HG03159 (cell line): Measurements from ENCODE around the gene HSPD1.

ENCODE experiments used
- ATAC-seq: cut with Tn5 transposase; IDR thresholded peaks from one replicate; pipeline ENCODE4 v1.9.1; 2021; ENCODE audit warnings: mild to moderate bottlenecking, moderate library complexity; ENCODE audit not compliant: unreplicated experiment

Gene HSPD1

DNA sequence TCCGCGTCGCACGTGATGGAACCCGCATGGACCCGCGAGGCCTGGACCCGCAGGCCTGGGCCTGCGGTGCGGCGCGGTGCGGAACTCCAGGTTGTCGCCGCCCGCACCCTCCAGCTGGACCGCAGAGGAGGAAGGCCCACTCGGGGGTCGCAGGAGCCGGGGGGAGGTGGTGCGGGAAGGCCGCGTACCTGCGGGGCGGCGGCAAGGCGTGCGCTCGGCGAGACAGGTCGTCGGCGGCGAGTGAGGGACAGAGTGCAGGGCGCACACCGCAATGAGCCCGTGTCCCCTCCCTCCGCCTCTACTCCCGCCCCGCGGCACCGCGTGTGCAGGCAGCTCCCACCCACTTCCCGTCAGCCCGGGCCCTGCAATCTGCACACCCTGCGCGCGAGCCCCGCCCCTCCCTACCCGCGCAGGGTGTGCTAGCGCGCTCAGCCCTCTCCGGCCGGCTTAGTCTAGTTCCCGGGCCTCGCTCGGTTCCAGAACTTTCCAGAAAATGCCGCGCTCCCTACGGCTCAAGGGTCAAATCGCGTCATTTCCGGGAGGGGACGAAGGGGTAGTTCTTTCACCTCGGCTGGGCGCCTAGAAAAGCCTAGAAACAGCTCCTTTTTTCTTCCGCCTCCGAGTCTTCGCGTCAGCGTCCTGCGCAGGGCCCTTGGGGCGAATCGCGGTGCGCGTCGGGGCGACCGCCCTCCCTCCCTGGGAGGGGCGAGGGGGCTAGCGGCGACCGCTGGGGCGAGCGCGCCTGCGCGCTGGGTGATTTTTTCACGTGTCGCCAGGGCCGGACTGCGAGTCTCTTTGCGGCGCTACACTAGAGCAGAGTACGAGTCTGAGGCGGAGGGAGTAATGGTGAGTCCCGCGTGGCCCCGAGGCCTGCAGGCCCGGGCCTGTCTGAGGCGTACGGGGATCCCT is at the start of gene HSPD1, which contains the start of gene HSPE1:
HSPD1 (minus strand) TSS at position 247 of the 909 bp plus-strand sequence. CDS start 992 bp downstream, outside the sequence.
HSPE1 (plus strand) TSS at position 786 of the 909 bp plus-strand sequence; CDS start at position 844, 58 bp downstream.
- peak; percentile 79 for ATAC-seq

DNA sequence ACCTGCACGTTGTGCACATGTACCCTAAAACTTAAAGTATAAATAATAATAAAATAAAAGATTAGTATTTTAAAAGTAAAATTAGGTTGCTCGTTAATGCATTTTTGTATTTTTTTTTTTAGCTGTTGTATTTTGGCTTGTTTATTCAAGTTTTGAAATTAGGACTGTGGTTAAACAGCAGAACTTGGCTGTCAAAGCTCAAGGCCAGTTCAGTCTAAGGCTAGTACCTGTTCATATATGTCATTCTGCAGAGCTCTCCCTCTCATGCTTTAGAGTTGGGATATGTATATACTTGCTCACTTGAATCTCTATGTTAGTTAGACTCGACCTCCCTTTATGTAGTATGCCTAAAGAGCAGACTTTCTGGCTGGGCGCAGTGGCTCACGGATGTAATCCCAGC is 48.9 kb upstream of the HSPD1 start:
- ATAC-seq = no peak

DNA sequence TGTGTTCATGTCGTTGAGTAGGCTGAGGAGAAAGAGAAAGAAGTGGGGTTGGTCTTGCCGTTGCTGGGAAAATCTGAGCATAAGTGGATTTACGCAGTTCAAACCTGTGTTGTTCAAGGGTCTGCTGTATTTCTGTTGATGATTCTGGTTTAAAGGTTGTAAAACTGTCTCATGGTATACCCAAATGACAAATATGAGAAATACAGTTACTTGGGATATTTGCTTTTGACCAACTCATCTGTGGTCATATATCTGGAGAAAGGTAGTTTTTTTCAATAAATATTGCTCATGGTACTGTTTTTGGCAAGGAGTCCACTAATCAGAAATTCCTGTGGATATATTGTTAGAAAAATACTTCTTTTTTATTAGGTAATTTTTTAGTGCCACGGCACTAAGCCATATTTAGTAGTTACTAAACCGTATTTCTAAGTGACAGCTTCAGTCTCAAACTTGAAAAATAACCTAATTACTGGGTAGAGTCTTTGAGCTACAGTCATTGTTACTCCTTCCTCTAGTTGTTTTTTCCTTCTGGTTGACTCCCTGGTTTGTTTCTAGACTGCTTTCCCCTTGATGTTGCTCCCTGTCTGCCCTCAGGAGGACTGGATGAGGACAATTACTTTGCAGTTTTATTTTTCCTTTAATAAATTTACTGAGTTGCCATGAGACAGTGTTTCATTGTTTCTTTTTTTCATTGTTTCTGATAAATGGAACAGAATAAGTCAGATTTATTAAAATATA is 47.7 kb upstream of the HSPD1 start:
- ATAC-seq = no peak

DNA sequence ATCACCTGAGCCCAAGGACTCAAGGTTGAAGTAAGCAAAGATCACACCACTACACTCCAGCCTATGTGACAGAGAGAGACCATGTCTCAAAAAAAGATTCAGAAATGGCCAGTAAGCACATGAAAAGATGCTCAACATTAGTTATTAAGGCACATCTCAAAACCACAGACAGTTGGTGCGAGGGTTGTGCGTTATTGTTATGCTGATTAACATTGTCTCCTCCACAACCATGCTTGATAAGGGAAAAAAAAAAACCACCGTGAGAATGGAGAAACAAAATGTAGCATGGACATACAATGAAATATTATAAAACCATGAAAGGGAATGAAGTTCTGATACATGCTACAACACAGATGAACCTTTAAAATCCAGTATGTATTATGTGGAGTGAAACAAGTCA is 43.6 kb upstream of the HSPD1 start:
- no peak for ATAC-seq

DNA sequence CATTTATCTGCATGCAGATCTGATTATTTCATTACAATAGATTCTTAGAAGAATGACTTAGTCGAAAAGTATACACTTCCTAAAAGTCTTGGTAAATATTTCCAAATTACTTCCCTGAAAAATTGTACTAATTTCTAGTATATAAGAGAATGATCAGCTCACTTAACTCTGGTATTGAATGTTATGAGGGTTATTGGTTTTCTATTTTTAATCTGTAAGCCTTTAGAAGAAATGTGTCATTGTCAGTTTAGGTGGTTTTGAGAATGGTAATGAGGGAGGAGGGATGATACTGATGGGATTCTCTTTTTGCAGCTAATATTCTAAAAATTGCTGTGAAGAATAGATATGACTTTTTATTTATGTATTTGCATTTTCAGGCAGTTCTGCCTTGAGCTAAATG is 40.1 kb upstream of the HSPD1 start:
- ATAC-seq = no peak

DNA sequence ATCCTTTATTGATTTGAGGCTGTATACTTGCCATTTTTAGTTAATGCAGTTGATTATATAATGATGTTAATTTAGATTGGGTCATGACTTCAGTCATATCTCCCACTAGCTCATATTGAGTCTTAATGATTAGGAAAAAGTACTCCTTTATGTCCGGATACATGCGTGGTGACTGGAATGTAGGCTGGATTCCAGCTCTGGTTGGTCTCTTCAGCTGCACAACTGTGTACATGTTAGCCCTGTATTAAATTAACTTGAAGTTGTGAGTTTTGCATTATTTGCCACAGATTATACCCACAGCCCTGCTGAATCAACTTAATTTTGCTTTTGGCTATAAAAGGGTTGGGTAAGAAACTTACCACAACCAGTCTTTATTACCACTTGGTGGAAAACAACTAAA is 38.8 kb upstream of the HSPD1 start:
- ATAC-seq = no peak

DNA sequence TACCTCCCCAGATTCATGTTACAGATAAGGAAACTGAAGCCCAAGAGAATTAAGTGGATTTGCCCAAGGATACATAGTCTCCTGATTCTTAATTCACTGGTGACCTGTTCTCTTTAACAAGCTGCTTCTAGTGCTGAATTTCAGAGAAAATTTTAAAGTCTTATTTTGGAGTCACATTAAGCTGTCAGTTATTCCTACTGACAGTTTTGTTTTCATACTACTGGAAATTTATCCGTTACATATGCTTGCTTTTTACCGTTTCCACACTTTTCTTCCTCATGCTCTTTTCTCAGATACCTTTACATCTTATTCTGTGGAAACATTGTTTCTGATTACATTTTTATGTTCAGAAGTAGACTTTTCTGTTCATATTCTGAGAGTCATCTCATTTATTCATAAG is 17.5 kb upstream of the HSPD1 start:
- no peak for ATAC-seq

GRCh38 chr2:197516393-197516761 is 16.7 kb upstream of the HSPD1 start:
- peak; percentile 11 for ATAC-seq

DNA sequence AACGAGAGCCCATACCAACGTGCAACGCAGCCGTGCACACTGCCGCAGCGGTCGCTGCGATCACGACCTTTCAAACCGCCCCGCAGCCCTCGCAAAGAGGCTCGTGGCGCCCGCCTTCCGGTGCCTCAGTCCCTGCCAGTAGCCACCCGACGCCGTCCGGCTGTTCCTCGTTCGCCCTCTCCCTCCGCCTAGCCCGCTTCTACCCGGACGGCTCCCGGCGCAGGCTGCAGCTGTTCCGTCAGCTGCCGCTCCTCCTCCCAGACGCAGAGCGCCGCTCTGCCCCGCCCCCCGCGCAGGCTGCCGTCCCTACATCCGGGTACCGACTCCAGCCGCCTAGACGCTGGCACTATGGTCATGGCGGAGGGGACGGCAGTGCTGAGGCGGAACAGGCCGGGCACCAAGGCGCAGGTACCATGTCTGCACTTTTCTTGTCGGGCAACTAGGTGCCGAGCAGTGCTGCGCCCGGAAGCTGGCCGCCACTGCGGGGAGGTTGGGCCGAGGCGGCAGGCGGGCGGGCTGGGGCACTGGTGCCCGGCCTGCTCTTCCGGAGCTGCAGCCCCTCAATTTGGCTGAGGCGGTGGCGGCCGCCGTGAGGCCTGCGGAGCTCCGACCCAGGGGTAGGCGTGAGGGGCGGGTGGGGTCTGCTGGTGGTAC is 16.2 kb upstream of the HSPD1 start, which contains the start of gene MOB4:
MOB4 (plus strand) TSS at position 328 of the 654 bp plus-strand sequence; CDS start at position 349, 21 bp downstream.
- ATAC-seq = peak; percentile 96

- no peak for ATAC-seq
Measured at GRCh38 chr2:197515315-197515738, 15.7 kb upstream of the HSPD1 start.

DNA sequence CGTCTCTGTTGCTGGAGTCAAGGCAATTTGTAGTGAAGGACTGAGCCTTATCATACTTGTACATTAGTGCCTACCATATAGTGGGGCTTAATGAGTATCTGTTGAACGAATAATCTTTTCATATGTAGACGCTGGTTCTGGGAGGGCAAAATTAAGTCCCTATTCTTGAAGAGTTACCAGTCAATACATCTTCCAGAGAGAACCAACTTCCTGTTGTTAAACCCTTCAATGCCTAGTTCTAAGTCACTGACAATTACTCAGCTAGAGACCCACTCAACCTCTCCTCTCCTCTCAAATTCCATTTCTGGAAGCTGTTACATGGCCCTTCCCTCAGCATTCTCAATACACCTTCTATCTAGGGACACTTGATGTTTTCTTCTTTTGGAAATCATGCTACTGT is 15.1 kb upstream of the HSPD1 start:
- no peak for ATAC-seq

- ATAC-seq = no peak
Measured at GRCh38 chr2:197513915-197514314, 14.3 kb upstream of the HSPD1 start.

GRCh38 chr2:197506658-197507057 is 7.0 kb upstream of the HSPD1 start:
- ATAC-seq = no peak

- ATAC-seq = no peak
Measured at GRCh38 chr2:197504512-197504911, 4.9 kb upstream of the HSPD1 start.

GRCh38 chr2:197504000-197504399 is 4.4 kb upstream of the HSPD1 start:
- no peak for ATAC-seq

- no peak for ATAC-seq
Measured at GRCh38 chr2:197502685-197503084, 3.0 kb upstream of the HSPD1 start.

GRCh38 chr2:197502201-197502600 is 2.6 kb upstream of the HSPD1 start:
- ATAC-seq = no peak

- peak; percentile 10 for ATAC-seq
Measured at GRCh38 chr2:197500503-197501131, 977 bp upstream of the HSPD1 start.

DNA sequence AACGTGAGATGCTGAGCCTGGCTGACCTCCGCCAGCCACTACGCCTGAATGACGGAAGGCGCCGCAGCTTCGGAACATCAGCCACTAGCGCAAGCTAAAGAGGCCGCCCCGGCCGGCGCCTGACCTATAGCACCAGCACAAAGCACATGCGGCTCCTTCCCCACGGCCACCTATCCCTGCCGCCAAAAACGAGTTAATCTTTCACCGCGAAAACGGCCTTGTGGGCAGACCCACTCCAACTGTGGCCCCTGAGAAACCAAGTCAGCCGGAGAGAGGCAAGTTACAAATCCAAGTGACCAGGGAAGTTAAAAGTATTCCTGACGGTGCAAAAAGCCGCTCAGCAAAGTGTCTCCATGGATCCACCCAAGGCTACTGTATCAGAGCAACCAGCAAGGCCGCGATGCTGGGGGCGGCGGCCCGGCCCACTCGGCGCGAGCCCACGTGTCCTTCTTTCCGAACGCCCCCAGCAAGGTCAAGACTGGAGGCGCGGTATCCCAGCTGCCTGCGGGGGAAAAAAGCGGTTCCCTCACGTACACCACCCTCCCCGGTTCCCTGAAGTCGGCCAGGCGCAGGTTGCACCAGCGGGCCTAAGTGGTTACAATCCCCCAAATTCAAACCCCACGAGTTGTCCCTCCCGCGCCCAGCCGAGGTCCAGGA is 575 bp downstream of the HSPD1 start:
- ATAC-seq = peak; percentile 22

- no peak for ATAC-seq
Measured at GRCh38 chr2:197498235-197498936, 1.3 kb downstream of the HSPD1 start.
